GM19043 (cell line): ENCODE data around the gene MSI2.

ENCODE experiments used
- ATAC-seq: cut with Tn5 transposase; IDR thresholded peaks from one replicate; pipeline ENCODE4 v1.9.1; 2021; ENCODE audit warnings: low read depth; ENCODE audit not compliant: unreplicated experiment

Gene MSI2

DNA sequence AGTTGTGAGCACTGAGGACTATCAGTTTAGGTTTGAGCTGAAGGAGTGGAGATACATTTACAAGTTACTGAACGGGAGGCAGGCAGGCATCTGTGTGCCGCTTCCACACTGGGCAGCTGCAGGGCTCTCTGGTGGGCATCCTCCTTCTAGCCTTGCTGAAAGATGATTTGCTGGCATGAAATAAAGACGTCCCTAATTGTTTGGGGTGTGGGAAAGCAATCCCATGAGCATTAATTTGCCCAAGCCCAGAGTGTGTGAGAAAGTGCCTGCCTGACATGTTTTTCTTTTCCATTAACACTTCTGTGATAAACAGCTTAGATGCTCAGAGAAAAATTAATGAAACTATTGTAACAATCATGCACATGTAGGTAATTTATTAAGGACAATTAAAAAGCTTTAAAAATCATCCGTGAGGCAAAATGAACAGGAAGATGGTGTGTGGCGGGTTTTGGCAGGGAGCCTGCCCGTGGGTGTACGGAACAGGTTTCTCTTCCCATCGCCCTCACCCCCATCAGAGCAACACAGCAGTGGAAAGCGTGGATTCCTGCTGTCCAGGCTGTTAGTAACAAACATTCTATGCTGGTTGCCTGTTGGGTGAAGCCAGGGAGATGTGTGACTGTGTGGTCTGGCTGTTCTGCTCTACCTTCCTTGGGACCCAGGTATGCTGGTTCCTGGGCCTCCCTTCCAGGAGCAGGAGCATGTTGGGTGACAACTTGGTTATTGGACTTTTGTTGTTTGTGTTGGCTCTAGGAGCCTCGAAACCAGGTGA lies 191.9 kb downstream of the MSI2 start:
- no peak for ATAC-seq

- no peak for ATAC-seq
Measured at GRCh38 chr17:57448759-57449283, 192.5 kb downstream of the MSI2 start.

GRCh38 chr17:57451191-57451590 lies 194.9 kb downstream of the MSI2 start:
- ATAC-seq = no peak

- ATAC-seq = no peak
Measured at GRCh38 chr17:57451643-57452042, 195.3 kb downstream of the MSI2 start.

- ATAC-seq = no peak
Measured at GRCh38 chr17:57453841-57454425, 197.6 kb downstream of the MSI2 start.

GRCh38 chr17:57454729-57455062 lies 198.4 kb downstream of the MSI2 start:
- no peak for ATAC-seq

DNA sequence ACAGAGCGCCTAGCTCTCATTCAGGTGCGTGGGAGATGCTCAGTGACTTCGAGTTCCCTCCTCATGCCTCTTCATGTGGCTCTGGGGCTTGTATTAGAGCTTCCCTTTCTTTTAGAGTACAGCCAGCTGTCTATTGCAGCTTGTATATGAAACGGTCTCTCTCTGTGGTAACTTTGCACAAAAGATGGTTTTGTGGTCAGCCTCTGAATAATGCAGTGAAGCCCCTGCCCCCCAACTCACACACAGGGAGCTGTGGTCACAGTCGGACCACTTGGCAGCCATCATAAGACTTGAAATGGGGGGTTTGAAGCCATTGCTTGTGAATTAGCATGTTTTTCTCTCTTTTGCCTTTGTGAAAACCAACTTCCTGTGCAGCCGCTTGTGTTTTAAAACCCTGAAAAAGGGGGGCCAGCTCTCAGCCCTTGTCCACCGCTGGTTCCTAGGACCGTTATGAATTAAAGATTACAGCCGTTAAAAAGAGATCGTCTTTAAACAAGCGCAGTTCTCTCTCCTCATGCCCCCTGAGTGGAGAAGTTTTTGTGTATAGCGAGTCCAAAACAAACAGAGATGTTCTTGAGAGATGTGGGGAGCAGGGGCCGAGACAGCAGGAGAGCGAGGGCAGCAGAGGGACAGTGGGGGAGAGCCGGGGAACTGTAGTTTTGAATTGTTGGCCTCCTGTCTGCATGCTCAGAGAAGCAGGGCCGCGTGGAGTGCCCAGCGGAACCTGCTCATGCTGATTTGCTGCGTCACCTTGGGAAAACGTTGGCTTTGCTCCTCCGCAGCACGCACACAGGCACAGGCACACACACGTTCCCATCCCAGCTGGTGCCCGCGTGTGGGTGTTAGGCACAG lies 199.0 kb downstream of the MSI2 start:
- peak; percentile 78 for ATAC-seq

DNA sequence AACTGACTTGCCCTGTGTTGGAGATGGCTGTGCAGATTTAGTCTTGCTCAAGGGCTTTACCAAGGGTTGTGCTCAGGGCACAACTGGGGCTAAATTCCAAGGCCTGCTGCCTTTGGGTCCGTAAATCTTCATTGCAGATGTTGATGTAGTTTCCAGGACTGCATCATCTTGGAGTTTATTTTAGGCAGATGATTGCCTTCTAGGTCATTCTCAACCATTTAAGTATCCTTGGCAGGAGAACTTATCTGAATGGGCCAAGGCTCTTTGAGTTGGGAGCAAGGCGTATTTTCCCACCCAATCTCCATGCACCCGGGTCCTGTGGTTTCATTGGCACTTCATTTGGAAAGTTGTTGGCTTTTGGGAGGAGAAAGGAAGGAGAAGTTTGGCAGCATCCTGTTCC lies 200.3 kb downstream of the MSI2 start:
- ATAC-seq = no peak

- no peak for ATAC-seq
Measured at GRCh38 chr17:57457188-57457587, 200.9 kb downstream of the MSI2 start.

DNA sequence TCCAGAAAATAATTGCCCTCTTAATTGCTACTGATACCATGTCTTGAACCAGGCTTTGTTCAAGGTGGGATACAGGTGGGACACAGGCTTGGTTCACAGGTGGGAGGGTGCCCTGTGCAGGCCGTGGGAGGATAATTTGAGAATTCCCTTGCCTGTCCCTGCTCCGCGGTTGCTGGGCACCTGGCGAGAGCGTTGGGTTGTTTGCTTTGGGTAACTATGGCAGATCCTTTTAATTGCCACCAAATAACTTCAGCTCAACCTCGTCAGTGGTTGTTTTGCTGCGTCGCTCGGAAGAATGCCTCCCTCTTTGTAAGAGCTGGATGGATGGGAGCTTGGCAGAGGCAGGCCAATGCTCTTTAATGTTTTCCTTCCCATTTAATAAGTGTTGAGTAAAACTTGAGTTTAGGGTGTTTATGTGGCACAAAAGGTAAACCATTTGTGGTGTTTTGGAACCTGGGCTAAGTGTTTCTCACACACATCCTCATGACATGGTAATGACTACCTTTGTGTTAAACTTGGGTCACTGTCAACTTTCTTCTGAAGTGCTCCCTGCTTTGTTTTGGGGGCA lies 202.5 kb downstream of the MSI2 start:
- no peak for ATAC-seq

DNA sequence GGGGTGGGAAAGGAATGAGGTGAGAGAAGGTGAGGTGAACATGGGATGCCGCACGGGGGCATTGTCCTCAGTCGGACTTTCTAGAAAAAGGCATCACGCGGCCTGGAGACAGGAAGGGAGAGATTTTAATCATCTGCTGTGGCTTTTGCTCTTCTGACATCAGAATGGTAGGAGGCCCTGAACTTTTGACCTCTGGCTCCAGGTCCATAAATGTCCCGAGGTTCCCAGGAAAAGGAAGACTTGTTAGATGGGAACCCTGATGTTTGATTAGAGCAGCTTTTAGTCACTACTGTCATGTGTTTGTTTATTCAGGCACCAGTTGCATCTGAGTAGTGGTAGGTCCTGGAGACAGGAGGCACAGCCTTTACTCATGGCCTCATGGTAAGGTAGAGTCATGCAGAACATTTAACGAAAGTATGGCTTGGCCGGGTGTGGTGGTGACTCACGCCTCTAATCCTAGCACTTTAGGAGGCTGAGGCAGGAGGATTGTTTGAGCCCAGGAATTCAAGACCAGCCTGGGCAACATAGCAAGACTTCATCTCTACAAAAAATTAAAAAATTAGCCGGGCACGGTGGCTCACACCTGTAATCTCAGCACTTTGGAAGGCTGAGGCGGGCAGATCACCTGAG lies 203.1 kb downstream of the MSI2 start:
- no peak for ATAC-seq

- ATAC-seq = no peak
Measured at GRCh38 chr17:57461082-57461481, 204.8 kb downstream of the MSI2 start.

DNA sequence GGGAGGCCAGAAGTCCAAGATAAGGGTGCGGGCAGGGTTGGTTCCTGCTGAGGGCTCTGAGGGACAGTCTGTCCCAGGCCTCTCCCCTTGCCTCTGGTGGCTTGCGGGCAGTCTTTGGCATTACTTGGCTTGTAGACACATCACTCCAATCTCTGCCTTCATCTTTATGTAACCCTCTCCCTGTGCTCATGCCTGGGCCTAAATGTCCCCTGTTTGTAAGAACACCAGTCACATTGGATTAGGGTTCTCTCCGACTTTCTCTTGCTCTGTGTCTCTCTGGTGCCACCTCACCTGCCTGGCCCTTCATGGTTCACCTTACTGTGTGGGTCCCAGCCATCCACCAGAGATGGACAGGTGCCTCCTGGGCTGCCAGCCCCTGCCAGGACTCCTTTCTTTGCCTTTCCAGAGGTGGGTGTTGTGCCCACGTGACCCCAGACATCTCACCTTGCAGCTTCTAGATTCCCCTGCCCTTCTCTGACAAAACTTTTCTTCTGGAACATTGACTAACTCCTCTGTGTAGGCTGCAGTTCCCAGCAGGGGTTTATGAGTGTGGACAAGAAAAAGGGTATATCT lies 205.8 kb downstream of the MSI2 start:
- no peak for ATAC-seq

GRCh38 chr17:57463103-57463885 lies 207.0 kb downstream of the MSI2 start:
- peak; percentile 84 for ATAC-seq

DNA sequence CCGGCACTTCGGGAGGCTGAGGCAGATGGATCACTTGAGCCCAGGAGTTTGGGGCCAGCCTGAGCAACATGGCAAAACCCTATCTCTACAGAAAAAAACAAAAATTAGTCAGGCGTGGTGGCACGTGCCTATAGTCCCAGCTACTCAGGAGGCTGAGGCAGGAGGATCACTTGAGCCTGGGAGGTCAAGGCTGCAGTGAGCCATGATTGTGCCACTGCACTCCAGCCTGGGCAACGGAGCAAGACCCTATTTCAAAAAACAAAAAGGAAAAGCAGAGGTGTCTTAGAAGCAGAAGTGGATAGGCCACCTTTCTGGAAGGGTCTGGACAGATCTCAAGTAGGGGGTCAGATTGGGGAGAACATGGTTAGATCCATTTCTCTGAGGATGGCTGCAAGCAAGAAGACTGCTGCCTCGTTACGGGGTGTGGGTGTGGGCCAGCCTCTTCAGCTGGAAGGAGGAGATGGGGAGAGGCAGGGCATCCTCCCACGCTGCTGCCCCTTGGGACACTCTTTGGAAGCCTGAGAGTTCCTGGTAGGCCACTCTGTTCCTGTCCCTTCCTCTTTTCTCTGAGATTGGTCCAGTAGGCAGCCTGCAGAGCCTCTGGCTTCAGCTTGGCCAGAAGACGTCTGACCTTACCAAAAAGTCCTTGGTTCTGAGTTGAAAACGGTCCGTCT lies 208.0 kb downstream of the MSI2 start:
- ATAC-seq = no peak

DNA sequence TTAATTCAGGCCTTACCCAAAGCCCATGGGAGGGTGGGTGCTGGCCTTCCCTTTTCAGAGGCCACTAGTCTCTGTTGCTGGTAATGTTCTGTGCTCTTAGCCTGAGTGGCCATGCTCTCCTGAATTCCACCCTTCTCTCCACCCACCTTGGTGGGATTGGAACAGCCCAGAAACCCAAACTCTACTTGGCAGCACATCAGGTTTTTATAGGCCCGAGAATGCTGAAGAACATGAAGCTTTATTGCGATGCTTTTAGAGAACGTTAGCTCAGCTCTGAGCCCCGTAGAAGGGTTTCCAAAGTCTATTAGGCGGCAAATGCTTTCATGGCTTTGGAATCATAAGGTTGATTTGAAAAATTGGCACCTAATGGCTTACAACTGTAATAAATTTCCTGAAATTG lies 209.3 kb downstream of the MSI2 start:
- ATAC-seq = no peak

DNA sequence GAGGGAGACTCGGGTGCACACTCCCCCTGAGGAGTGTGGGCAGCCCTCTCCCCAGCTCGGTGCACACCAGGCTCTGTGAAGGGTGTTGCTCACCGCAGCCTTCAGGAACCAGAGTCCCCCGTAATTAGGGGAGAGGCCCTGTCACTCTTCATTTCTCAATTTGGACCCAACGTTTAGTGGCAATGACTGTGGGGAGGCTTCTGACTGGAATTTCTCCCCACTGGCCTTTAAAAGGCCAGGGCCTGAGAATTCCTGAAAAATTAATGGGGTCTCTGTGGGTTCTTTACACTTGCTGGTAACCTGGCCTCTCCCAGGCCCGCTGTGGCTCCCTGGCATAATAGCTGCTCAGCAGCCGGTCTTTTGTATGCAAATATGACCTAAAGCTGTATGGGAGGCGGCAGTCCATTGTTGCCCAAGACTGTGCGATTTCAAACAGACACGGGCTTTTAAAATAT lies 209.7 kb downstream of the MSI2 start:
- ATAC-seq = no peak

DNA sequence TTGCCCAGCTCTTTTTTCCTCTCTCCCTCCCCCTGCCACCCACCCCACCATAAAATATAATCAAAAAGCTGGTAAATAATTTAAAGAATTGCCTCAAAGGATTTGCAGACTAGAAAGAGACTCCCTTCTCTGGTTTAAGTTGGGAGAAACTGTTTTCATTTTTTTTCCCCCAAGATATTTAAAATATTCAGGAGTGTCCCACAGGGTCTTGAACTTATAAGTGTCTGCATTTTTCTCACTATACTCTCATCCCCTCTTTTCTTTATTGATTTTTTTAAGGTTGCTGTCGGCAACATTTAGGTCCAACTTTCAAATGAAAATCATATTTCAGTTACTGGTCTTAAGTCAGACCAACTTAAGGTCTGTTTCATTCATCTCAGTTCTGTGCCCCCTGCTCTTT lies 210.2 kb downstream of the MSI2 start:
- no peak for ATAC-seq

DNA sequence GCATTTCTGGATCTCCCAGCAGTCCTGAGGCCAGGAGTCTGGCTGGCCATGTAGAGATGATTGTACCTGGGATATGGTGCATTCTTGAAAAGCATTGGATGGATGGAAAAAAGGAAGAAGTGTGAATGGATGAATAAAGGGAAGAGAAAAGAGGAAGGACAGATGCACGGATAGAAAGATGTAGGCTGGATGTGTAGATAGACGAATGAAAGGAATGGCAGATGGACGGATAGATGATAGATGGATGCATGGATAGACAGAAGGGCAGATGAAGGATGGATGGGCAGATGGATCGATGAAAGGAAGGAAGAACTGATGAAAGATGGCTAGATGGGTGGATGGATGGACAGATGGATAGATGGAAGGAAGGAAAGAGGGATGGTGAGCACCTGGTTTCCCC lies 210.9 kb downstream of the MSI2 start:
- ATAC-seq = no peak
